Posterior cingulate gyrus (tissue), 11 donors: Measurements from ENCODE around the gene TNFRSF25.

Experiments
- DNase-seq, 10 donors: peaks; one replicate each; pipeline versions ENCODE4 v3.0.0 to v3.0.0-alpha.2; 2020 to 2021; ENCODE audit warnings: mixed read lengths in 3 of 10
- intact Hi-C: fragments of 100-400 bp; cut with DNase I; formaldehyde crosslinking; loops from one replicate; pipeline ENCODE4 v1.15.1; 2023

TNFRSF25 gene

GRCh38 chr1:6424000-6424565 lies 41.9 kb downstream of the TNFRSF25 start:
- intact Hi-C loops, result no loop called here
- no peak for DNase-seq

GRCh38 chr1:6423321-6423999 lies 42.5 kb downstream of the TNFRSF25 start:
- intact Hi-C loops, result no loop called here
- DNase-seq, result peak in 3 of 10 donors; percentile 18 to 37 (median 23)

GRCh38 chr1:6421266-6421665 lies 44.7 kb downstream of the TNFRSF25 start:
- DNase-seq, result no peak
- intact Hi-C loops, result no loop called here

GRCh38 chr1:6420454-6421042 lies 45.4 kb downstream of the TNFRSF25 start:
- no peak for DNase-seq
- intact Hi-C loops, result no loop called here

GRCh38 chr1:6419804-6420453 lies 46.0 kb downstream of the TNFRSF25 start, which contains the start of gene HES2:
Gene HES2 (minus strand): TSS chr1:6419919. CDS start chr1:6419820, 99 bp downstream.
- intact Hi-C loops, result no loop called here

GRCh38 chr1:6419397-6419803 lies 46.6 kb downstream of the TNFRSF25 start:
- intact Hi-C loops, result no loop called here
- DNase-seq, result no peak

More at GRCh38 chr1:6419804-6420453, 46.0 kb downstream of the TNFRSF25 start, which contains the start of gene HES2:
- DNase-seq, result peak in 1 of 10 donors; percentile 60

GRCh38 chr1:6418668-6419396 lies 47.1 kb downstream of the TNFRSF25 start:
- peak in 1 of 10 donors; percentile 55 for DNase-seq
- intact Hi-C loops, result no loop called here

- intact Hi-C loops, result no loop called here
- peak in 1 of 10 donors; percentile 58 for DNase-seq
These were observed 47.9 kb downstream of the TNFRSF25 start for GRCh38 chr1:6417961-6418667.

GRCh38 chr1:6416906-6417305 lies 49.1 kb downstream of the TNFRSF25 start:
- peak in 1 of 10 donors; percentile 71 for DNase-seq

GRCh38 chr1:6416295-6416656 lies 49.7 kb downstream of the TNFRSF25 start:
- DNase-seq, result peak in 1 of 10 donors; percentile 64

More at GRCh38 chr1:6416906-6417305, 49.1 kb downstream of the TNFRSF25 start:
- intact Hi-C loops, result no loop called here

GRCh38 chr1:6414881-6415626 lies 50.9 kb downstream of the TNFRSF25 start:
- intact Hi-C loops, result no loop called here
- DNase-seq, result no peak

More at GRCh38 chr1:6416295-6416656, 49.7 kb downstream of the TNFRSF25 start:
- intact Hi-C loops, result no loop called here

GRCh38 chr1:6414443-6414844 lies 51.5 kb downstream of the TNFRSF25 start:
- intact Hi-C loops, result no loop called here
- DNase-seq, result peak in 5 of 10 donors; percentile 24 to 83 (median 35)

- DNase-seq, result no peak
- intact Hi-C loops, result no loop called here
These were observed 53.1 kb downstream of the TNFRSF25 start for GRCh38 chr1:6412896-6413295.
